ENCODE measurements around the gene CDH13. TPM values are rescaled to one million over a fixed set of nuclear protein-coding genes. Genes with fewer than 3 reads are reported as not detected.

The CDH13 gene
- total and polyA plus RNA-seq, 2 donors (not counting 3 experiments of a cell fraction or from before 2014, with no cell fraction given): 96.6 to 124 TPM

DNA sequence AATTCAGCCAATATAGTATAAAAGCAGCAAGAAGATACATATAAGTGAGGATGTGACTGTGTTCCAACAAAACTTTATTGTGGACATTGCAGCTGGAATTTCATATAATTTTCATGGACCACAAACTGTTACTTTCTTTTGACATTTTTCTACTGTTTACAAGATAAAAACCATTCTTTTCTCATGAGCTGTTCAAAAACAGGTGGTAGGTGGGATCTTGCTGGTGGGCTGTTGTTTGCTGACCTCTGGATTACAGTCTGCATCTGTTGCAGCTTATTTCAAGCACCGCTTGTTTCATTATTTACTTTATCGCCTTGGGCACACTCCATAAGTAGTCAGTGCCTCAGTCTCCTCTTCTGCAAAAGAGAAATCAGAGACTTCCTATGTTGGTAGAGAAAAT lies 99.5 kb downstream of the CDH13 start:
- Histone ChIP-seq H3K9me3 (replicated peaks; ENCODE audit: control insufficient read depth, insufficient read depth, low read length) (no peaks in the 10 kb centered on the region), H3K79me2 (ENCODE audit: control insufficient read depth, insufficient read depth, low read length) (no peaks in the 10 kb centered on the region), H3K27ac (ENCODE audit: insufficient read depth, low read depth, low read length) (no peak overlapping the region), H3K36me3 (ENCODE audit: control insufficient read depth in 2 of 2, extremely low read depth in 1 of 2, insufficient read depth in 2 of 2, low read length in 2 of 2) (no peaks in the 10 kb centered on the region), H3K9me1 (replicated peaks; ENCODE audit: control insufficient read depth, extremely low read depth, insufficient read depth, low read length) (no peaks in the 10 kb centered on the region), H3K9ac (replicated peaks; ENCODE audit: extremely low read depth, insufficient read depth, low read length) (no peak overlapping the region), H3K4me2 (ENCODE audit: insufficient read depth, low read length) (no peak overlapping the region), H4K20me1 (replicated peaks; ENCODE audit: control insufficient read depth, extremely low read depth, insufficient read depth, low read length) (no peaks in the 10 kb centered on the region), H2AFZ (ENCODE audit: low read depth, low read length) (no peak overlapping the region), H3K4me3 (replicated peaks in 1 of 3; ENCODE audit: insufficient read depth in 1 of 3, low read depth in 1 of 3, low read length in 3 of 3) (no peak overlapping the region), H3K27me3 (ENCODE audit: control insufficient read depth in 2 of 2, insufficient read depth in 2 of 2, low read length in 2 of 2) (no peaks in the 10 kb centered on the region), H3K4me1 (ENCODE audit: control insufficient read depth, extremely low read depth, insufficient read depth, low read length) (no peaks in the 10 kb centered on the region)
- intact Hi-C loops (cut with micrococcal nuclease): no loop called here
- FAIRE-seq (no peak), DNase-seq (ENCODE audit: low read depth, low spot score) (no peak)
- ChIA-PET POLR2A (no interaction called here), CTCF (interaction anchor here (1.0 kb wide), 2 partner anchors 10 to 18 kb away, joined by 4 to 5 read pairs; no protein-coding TSS in a partner anchor)
- TF ChIP-seq EZH2 (IDR thresholded peaks at IDR 0.05; ENCODE audit: borderline replicate concordance, low read depth, low read length, severe bottlenecking) (no peak), MYC (IDR thresholded peaks at IDR 0.05; ENCODE audit: low read depth, low read length) (no peak), POLR2AphosphoS5 (IDR thresholded peaks at IDR 0.05; ENCODE audit: insufficient read depth, low read depth, low read length) (no peak), GATA2 (IDR thresholded peaks at IDR 0.05; ENCODE audit: insufficient read depth, insufficient read length, low read depth, low read length) (no peak), JUN (IDR thresholded peaks at IDR 0.05; ENCODE audit: borderline replicate concordance, insufficient read depth, insufficient read length, low read depth) (no peak), FOS (IDR thresholded peaks at IDR 0.05; ENCODE audit: borderline replicate concordance, insufficient read depth, low read length) (no peak), POLR2A (IDR thresholded peaks at IDR 0.05; ENCODE audit: low read depth, low read length) (no peak)
- TF ChIP-seq, protein P1, sequence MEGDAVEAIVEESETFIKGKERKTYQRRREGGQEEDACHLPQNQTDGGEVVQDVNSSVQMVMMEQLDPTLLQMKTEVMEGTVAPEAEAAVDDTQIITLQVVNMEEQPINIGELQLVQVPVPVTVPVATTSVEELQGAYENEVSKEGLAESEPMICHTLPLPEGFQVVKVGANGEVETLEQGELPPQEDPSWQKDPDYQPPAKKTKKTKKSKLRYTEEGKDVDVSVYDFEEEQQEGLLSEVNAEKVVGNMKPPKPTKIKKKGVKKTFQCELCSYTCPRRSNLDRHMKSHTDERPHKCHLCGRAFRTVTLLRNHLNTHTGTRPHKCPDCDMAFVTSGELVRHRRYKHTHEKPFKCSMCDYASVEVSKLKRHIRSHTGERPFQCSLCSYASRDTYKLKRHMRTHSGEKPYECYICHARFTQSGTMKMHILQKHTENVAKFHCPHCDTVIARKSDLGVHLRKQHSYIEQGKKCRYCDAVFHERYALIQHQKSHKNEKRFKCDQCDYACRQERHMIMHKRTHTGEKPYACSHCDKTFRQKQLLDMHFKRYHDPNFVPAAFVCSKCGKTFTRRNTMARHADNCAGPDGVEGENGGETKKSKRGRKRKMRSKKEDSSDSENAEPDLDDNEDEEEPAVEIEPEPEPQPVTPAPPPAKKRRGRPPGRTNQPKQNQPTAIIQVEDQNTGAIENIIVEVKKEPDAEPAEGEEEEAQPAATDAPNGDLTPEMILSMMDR (IDR thresholded peaks at IDR 0.05; ENCODE audit: extremely low read depth in 1 of 2, insufficient read depth in 1 of 2, low read depth in 1 of 2, low read length in 2 of 2): no peak
- TF ChIP-seq, protein P2, sequence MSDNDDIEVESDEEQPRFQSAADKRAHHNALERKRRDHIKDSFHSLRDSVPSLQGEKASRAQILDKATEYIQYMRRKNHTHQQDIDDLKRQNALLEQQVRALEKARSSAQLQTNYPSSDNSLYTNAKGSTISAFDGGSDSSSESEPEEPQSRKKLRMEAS (IDR thresholded peaks at IDR 0.05; ENCODE audit: insufficient read depth, insufficient read length): no peak
- BruUV-seq (replicated peaks): no TSS peak
- dilution Hi-C loops (cut with MboI; ENCODE audit: extremely low pct_ligation_motif_present, low sequenced_read_pairs): no loop called here

Measured in endothelial cell of umbilical vein (primary cell).